ENCODE data around the gene COA4. TPM values are rescaled to one million over a fixed set of nuclear protein-coding genes. Genes with fewer than 3 reads are reported as not detected.
A peak's percentile ranks its signal among the peaks of the same experiment; 100 is the strongest.

Gene COA4
- total RNA-seq, 2 donors from 2014 or later = 40.8 to 64.9 TPM

- no peak for ATAC-seq (ENCODE audit: insufficient number of reproducible peaks, low FRiP score, low read depth)
- Histone ChIP-seq H3K4me1 (ENCODE audit: control insufficient read depth in 1 of 2, low read depth in 2 of 2) (peaks cover 14 to 21% of the 10 kb centered on the region in 2 donors), H3K36me3 (peaks cover 16% of the 10 kb centered on the region), H3K27ac (peak overlapping the region in 1 of 2 donors; percentile 60), H3K27me3 (replicated peaks; ENCODE audit: insufficient read depth) (no peaks in the 10 kb centered on the region), H3K9me3 (no peaks in the 10 kb centered on the region), H3K4me3 (peak overlapping the region; percentile 75)
- no peak for DNase-seq (ENCODE audit: low spot score)
- TF ChIP-seq, protein P1, sequence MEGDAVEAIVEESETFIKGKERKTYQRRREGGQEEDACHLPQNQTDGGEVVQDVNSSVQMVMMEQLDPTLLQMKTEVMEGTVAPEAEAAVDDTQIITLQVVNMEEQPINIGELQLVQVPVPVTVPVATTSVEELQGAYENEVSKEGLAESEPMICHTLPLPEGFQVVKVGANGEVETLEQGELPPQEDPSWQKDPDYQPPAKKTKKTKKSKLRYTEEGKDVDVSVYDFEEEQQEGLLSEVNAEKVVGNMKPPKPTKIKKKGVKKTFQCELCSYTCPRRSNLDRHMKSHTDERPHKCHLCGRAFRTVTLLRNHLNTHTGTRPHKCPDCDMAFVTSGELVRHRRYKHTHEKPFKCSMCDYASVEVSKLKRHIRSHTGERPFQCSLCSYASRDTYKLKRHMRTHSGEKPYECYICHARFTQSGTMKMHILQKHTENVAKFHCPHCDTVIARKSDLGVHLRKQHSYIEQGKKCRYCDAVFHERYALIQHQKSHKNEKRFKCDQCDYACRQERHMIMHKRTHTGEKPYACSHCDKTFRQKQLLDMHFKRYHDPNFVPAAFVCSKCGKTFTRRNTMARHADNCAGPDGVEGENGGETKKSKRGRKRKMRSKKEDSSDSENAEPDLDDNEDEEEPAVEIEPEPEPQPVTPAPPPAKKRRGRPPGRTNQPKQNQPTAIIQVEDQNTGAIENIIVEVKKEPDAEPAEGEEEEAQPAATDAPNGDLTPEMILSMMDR (IDR thresholded peaks at IDR 0.05) = no peak
These were observed 806 bp downstream of the COA4 start for GRCh38 chr11:73875840-73876239.

- H3K36me3 ChIP-seq = peaks cover 16% of the 10 kb centered on the region
- no peaks in the 10 kb centered on the region for H3K27me3 ChIP-seq (replicated peaks; ENCODE audit: insufficient read depth)
- ATAC-seq (ENCODE audit: insufficient number of reproducible peaks, low FRiP score, low read depth) (no peak), DNase-seq (ENCODE audit: low spot score) (no peak)
- H3K9me3 ChIP-seq = no peaks in the 10 kb centered on the region
- TF ChIP-seq, protein P1 (IDR thresholded peaks at IDR 0.05) = no peak
- no peak overlapping the region for H3K27ac ChIP-seq
- H3K4me1 ChIP-seq (ENCODE audit: control insufficient read depth in 1 of 2, low read depth in 2 of 2) = peaks cover 14 to 21% of the 10 kb centered on the region in 2 donors
- H3K4me3 ChIP-seq = peak overlapping the region; percentile 75
These were observed 1.3 kb downstream of the COA4 start for GRCh38 chr11:73875380-73875779.

- ATAC-seq (ENCODE audit: insufficient number of reproducible peaks, low FRiP score, low read depth) (no peak), DNase-seq (ENCODE audit: low spot score) (no peak)
- H3K4me3 ChIP-seq = no peak overlapping the region
- TF ChIP-seq, protein P1 (IDR thresholded peaks at IDR 0.05) = no peak
- no peaks in the 10 kb centered on the region for H3K27me3 ChIP-seq (replicated peaks; ENCODE audit: insufficient read depth)
- H3K9me3 ChIP-seq = no peaks in the 10 kb centered on the region
- H3K36me3 ChIP-seq = peaks cover 16% of the 10 kb centered on the region
- H3K4me1 ChIP-seq (ENCODE audit: control insufficient read depth in 1 of 2, low read depth in 2 of 2) = peaks cover 14 to 19% of the 10 kb centered on the region in 2 donors
- H3K27ac ChIP-seq = no peak overlapping the region
These were observed 3.8 kb downstream of the COA4 start for GRCh38 chr11:73872749-73873357.

- TF ChIP-seq, protein P1 (IDR thresholded peaks at IDR 0.05) = no peak
- Histone ChIP-seq H3K4me1 (ENCODE audit: control insufficient read depth in 1 of 2, low read depth in 2 of 2) (peaks cover 2% of the 10 kb centered on the region in 2 donors), H3K9me3 (no peaks in the 10 kb centered on the region), H3K27me3 (replicated peaks; ENCODE audit: insufficient read depth) (no peaks in the 10 kb centered on the region), H3K4me3 (no peak overlapping the region), H3K27ac (no peak overlapping the region), H3K36me3 (peaks cover 16% of the 10 kb centered on the region)
- ATAC-seq (ENCODE audit: insufficient number of reproducible peaks, low FRiP score, low read depth) = no peak
- no peak for DNase-seq (ENCODE audit: low spot score)
These were observed 6.4 kb downstream of the COA4 start for GRCh38 chr11:73870261-73870660.

GRCh38 chr11:73869332-73869949, 7.2 kb downstream of the COA4 start:
- Histone ChIP-seq H3K27ac (no peak overlapping the region), H3K36me3 (peaks cover 16% of the 10 kb centered on the region)
- no peak for ATAC-seq (ENCODE audit: insufficient number of reproducible peaks, low FRiP score, low read depth)

More at GRCh38 chr11:73869332-73869949, 7.2 kb downstream of the COA4 start:
- H3K4me3 ChIP-seq = no peak overlapping the region
- H3K27me3 ChIP-seq (replicated peaks; ENCODE audit: insufficient read depth) = no peaks in the 10 kb centered on the region
- H3K9me3 ChIP-seq = no peaks in the 10 kb centered on the region
- no peaks in the 10 kb centered on the region for H3K4me1 ChIP-seq (ENCODE audit: control insufficient read depth in 1 of 2, low read depth in 2 of 2)
- DNase-seq (ENCODE audit: low spot score) = no peak
- TF ChIP-seq, protein P1 (IDR thresholded peaks at IDR 0.05) = no peak

Measured in thoracic aorta (tissue), 2 donors.